GM12874 (cell line): Measurements from ENCODE around the gene IFFO2.

Experiments
- TF ChIP-seq, protein P1 (sequence below): IDR thresholded peaks from 2 replicates; pipeline ENCODE4 v1.5.1; 2011; ENCODE audit warnings: low read depth, mild to moderate bottlenecking, control low read depth, low read length, moderate library complexity; ENCODE audit not compliant: insufficient read depth

IFFO2 gene

GRCh38 chr1:18972531-18972930 is 16.1 kb upstream of the IFFO2 start:
- TF ChIP-seq, protein P1, sequence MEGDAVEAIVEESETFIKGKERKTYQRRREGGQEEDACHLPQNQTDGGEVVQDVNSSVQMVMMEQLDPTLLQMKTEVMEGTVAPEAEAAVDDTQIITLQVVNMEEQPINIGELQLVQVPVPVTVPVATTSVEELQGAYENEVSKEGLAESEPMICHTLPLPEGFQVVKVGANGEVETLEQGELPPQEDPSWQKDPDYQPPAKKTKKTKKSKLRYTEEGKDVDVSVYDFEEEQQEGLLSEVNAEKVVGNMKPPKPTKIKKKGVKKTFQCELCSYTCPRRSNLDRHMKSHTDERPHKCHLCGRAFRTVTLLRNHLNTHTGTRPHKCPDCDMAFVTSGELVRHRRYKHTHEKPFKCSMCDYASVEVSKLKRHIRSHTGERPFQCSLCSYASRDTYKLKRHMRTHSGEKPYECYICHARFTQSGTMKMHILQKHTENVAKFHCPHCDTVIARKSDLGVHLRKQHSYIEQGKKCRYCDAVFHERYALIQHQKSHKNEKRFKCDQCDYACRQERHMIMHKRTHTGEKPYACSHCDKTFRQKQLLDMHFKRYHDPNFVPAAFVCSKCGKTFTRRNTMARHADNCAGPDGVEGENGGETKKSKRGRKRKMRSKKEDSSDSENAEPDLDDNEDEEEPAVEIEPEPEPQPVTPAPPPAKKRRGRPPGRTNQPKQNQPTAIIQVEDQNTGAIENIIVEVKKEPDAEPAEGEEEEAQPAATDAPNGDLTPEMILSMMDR = 0 out of 2 replicates have a peak, but pooled peaks have one; percentile 8

DNA sequence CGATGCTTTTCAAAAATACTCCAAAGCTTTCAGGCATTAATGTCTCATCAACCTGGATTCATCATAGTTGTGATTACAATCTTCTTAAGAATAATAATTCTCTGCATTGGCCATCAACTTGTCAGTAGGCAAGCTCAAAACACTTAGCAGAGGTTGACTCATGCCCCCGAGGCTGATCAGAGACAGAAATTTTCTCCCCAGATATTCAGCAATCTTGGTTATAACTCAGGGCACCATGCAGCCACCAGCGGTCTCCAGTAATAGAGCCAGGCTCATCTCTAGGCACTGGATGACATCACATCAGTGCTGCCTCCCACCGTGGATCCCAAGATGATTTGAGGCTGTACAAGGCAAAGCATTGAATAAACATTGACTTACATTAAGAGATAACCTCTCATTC is 14.3 kb upstream of the IFFO2 start:
- TF ChIP-seq, protein P1 = no peak

DNA sequence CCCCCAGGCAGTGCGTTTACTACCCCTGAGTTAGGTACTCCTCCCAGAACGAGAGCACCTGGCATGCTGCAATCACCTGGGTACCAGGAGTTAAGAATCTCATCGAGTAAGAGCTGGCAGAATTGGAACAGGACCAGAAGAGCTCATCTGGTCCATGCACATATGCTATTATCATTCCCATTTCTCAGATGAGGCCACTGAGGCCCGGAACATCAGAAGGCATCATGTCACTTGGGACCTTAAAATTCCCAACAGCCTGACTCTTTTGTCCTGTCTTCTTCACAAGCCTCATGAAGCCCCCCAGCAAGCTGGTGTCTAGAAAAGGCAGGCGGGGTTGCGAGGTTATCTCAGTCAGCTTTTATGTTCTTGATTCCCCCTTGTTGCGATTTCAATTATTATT is 13.9 kb upstream of the IFFO2 start:
- TF ChIP-seq, protein P1 = no peak

DNA sequence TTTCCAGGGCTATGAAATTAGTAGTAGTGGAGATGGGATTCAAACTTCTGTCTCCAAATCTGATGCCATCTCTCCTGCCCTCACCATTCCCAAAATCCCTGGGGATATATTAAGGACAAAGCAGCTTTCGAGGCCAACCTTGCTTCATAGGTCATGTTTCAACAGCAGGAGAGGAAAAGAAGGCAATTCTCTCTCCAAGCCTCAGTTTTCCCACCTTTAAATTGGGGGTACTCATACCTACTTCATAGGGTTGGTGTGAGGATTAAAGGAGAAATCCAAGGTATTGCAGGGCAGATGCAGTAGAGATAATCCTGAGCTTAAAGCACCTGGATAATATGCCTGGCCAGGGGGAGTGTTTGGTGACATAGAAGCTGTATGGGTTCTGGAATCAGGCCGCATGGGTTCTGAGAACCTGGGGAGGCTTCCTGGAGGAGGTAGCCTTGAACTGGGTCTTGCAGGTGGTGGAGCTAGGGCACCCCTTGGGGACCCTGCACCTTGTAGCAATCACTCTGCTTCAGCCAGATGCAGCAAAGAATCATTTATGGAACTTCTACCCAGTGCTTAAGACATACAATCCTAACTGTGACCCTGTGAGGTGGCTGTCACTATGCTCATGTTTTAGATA is 10.7 kb upstream of the IFFO2 start:
- TF ChIP-seq, protein P1 = no peak

- TF ChIP-seq, protein P1 = no peak
Observed at GRCh38 chr1:18965206-18966173, 9.0 kb upstream of the IFFO2 start.

DNA sequence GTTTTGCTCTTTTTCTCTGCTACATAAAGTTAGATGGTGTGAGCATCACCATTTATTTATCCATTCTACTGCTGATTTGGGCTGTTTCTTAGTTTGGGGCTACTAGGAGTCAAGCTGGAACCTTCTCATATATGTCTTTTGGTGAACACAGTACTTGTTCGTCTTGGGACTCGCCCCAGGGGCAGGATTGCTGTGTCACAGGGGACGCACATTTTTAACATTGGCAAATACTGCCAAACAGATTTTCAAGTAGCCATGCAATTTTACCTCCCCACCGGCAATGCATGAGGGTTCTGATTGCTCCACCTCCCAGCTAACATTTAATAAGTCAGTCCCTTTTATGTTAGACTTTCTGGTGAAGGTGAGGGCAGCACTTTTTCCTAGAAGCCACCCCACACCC is 7.5 kb upstream of the IFFO2 start:
- TF ChIP-seq, protein P1 = no peak

- TF ChIP-seq, protein P1 = no peak
Observed at GRCh38 chr1:18962855-18963737, 6.6 kb upstream of the IFFO2 start.
